HG03060 (cell line): ENCODE data around the gene AP3B1.

ENCODE experiments used
- ATAC-seq: cut with Tn5 transposase; IDR thresholded peaks from one replicate; pipeline ENCODE4 v1.9.1; 2021; ENCODE audit warnings: low read depth, moderate number of reproducible peaks; ENCODE audit not compliant: unreplicated experiment

The AP3B1 gene

GRCh38 chr5:78294248-78295034, at the start of gene AP3B1:
Gene AP3B1 (minus strand): TSS chr5:78294698. CDS start chr5:78294579, 119 bp downstream.
- peak; percentile 81 for ATAC-seq

GRCh38 chr5:78341440-78341839, 46.9 kb upstream of the AP3B1 start:
- ATAC-seq, result no peak

GRCh38 chr5:78339617-78340436, 45.3 kb upstream of the AP3B1 start:
- ATAC-seq, result no peak

GRCh38 chr5:78336698-78337097, 42.2 kb upstream of the AP3B1 start:
- no peak for ATAC-seq

- no peak for ATAC-seq
These were observed 41.5 kb upstream of the AP3B1 start for GRCh38 chr5:78335976-78336375.

- no peak for ATAC-seq
These were observed 40.3 kb upstream of the AP3B1 start for GRCh38 chr5:78334811-78335210.

GRCh38 chr5:78331523-78332080, 37.1 kb upstream of the AP3B1 start:
- no peak for ATAC-seq

- ATAC-seq, result no peak
These were observed 34.2 kb upstream of the AP3B1 start for GRCh38 chr5:78328585-78329173.

GRCh38 chr5:78327761-78328510, 33.4 kb upstream of the AP3B1 start:
- no peak for ATAC-seq

- ATAC-seq, result no peak
These were observed 32.4 kb upstream of the AP3B1 start for GRCh38 chr5:78326930-78327329.

- ATAC-seq, result no peak
These were observed 28.7 kb upstream of the AP3B1 start for GRCh38 chr5:78323241-78323640.

GRCh38 chr5:78320401-78320800, 25.9 kb upstream of the AP3B1 start:
- no peak for ATAC-seq

GRCh38 chr5:78318337-78318736, 23.8 kb upstream of the AP3B1 start:
- no peak for ATAC-seq

- ATAC-seq, result no peak
These were observed 23.0 kb upstream of the AP3B1 start for GRCh38 chr5:78317515-78317914.

GRCh38 chr5:78308703-78309102, 14.2 kb upstream of the AP3B1 start:
- ATAC-seq, result no peak

GRCh38 chr5:78300464-78301045, 6.1 kb upstream of the AP3B1 start:
- no peak for ATAC-seq

GRCh38 chr5:78295035-78295961, 800 bp upstream of the AP3B1 start:
- ATAC-seq, result no peak

- ATAC-seq, result no peak
These were observed 649 bp downstream of the AP3B1 start for GRCh38 chr5:78293851-78294247.

- no peak for ATAC-seq
These were observed 2.8 kb downstream of the AP3B1 start for GRCh38 chr5:78291687-78292086.
